Measurements from ENCODE around the gene LSM2. TPM values are rescaled to one million over a fixed set of nuclear protein-coding genes. Genes with fewer than 3 reads are reported as not detected.
"Not testable (repeated sequence)": the region's sequence is repeated elsewhere in the genome, so short reads cannot be mapped to it uniquely, and the experiment has no call there.

LSM2 gene
- total RNA-seq, 1 donor from 2014 or later: 23.0 TPM

DNA sequence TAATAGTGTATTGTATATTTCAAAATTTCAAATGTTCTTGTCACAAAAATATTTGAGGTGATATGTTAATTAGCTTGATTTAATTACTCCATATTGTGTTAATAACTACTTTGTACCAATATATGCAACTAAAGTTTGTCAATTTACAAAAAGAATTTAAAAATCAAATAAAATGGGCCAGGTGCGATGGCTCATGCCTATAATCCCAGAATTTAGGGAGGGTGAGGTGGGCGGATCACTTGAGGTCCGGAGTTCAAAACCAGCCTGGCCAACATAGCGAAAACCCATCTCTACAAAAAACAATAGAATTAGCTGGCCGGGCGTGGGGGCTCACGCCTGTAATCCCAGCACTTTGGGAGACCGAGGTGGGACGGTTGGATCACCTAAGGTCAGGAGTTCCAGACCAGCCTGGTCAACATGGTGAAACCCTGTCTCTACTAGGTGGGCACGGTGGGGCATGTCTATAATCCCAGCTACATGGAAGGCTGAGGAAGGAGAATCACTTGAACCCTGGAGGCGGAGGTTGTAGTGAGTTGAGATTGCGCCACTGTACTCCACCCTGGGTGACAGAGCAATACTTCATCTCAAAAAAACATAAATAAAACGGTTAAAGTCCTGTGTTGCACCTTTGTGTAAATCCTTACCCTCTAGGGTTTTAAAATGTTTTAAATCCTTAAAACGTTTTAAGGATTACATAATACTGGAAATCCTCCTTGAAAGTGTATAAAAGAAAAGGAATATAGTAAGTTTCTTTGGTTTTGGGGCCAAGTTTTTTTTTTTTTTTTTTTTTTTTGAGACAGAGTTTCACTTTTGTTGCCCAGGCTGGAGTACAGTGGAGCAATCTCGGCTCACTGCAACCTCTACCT lies 24.8 kb upstream of the LSM2 start:
- intact Hi-C loops (cut with DNase I): loop anchor here (2.0 to 10.0 kb wide), 3 partner anchors 59 to 151 kb away; partner anchors contain the start of genes CLIC1 and LY6G5C
- no peak for ATAC-seq (ENCODE audit: poor library complexity)
- no peak for DNase-seq

GRCh38 chr6:31830886-31831335 lies 24.1 kb upstream of the LSM2 start:
- ATAC-seq (ENCODE audit: poor library complexity): no peak
- intact Hi-C loops (cut with DNase I): loop anchor here (2.0 to 10.0 kb wide), 3 partner anchors 59 to 150 kb away; partner anchors contain the start of genes CLIC1 and LY6G5C
- no peak for DNase-seq

DNA sequence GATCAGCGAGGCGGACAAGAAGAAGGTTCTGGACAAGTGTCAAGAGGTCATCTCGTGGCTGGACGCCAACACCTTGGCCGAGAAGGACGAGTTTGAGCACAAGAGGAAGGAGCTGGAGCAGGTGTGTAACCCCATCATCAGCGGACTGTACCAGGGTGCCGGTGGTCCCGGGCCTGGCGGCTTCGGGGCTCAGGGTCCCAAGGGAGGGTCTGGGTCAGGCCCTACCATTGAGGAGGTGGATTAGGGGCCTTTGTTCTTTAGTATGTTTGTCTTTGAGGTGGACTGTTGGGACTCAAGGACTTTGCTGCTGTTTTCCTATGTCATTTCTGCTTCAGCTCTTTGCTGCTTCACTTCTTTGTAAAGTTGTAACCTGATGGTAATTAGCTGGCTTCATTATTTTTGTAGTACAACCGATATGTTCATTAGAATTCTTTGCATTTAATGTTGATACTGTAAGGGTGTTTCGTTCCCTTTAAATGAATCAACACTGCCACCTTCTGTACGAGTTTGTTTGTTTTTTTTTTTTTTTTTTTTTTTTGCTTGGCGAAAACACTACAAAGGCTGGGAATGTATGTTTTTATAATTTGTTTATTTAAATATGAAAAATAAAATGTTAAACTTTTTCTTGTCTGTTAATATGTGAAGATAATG lies 23.0 kb upstream of the LSM2 start:
- DNase-seq: no peak
- intact Hi-C loops (cut with DNase I): loop anchor here (2.0 to 10.0 kb wide), 3 partner anchors 57 to 149 kb away; partner anchors contain the start of genes CLIC1 and LY6G5C
- no peak for ATAC-seq (ENCODE audit: poor library complexity)

GRCh38 chr6:31827286-31828079 lies 20.7 kb upstream of the LSM2 start, which contains the start of gene HSPA1B:
TSS of gene HSPA1B (plus strand) at chr6:31827738. CDS start at chr6:31827951, 213 bp downstream.
- DNase-seq (peak; percentile 100), ATAC-seq (ENCODE audit: poor library complexity) (peak; percentile 90)
- intact Hi-C loops (cut with DNase I): no loop called here

DNA sequence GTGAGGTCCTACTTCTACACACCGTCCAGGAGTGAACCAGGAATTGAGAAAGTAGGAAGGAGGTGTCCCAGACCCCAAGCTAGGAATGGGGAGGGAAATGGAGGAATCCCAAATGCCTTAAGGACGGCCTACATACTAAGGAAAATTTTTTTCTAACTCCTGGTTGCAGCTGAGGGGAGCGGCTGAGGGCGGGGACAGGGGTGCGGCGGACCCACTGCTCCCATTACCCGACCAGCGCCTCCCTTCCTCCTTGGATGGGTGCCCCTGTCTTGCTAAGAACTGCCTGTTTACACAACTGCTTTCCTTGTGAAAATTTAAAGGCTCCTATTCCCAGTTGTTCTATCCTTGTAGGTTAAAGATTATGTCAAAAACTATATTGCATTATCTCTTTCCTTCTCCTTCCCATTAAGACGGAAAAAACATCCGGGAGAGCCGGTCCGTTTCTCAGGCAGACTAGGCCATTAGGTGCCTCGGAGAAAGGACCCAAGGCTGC lies 20.1 kb upstream of the LSM2 start:
- intact Hi-C loops (cut with DNase I): no loop called here
- DNase-seq (peak; percentile 93), ATAC-seq (ENCODE audit: poor library complexity) (peak; percentile 52)

DNA sequence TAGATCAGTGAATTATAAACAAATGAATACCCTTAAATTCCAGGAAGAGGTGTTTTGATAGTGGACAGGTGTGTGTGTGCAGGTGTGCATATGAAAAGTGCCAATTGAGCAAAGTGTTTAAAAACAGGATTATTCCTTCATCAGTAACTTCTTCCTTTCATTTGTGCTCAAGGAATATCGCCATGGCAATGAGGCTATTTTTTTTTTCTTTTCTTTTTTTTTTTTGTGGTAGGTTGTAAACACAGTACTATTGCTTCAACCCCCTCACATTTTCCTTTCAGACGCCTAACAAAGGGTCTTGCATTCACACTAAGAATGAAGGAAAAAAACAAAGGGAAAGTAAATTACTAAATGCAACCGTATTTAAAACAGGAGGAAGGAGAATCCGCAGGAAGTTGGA lies 18.8 kb upstream of the LSM2 start:
- DNase-seq (no peak), ATAC-seq (ENCODE audit: poor library complexity) (no peak)
- intact Hi-C loops (cut with DNase I): no loop called here

GRCh38 chr6:31823592-31824196 lies 16.9 kb upstream of the LSM2 start:
- DNase-seq; ATAC-seq (ENCODE audit: poor library complexity); intact Hi-C loops (cut with DNase I): not testable (repeated sequence)

GRCh38 chr6:31822036-31822821 lies 15.5 kb upstream of the LSM2 start:
- intact Hi-C loops (cut with DNase I): no loop called here
- ATAC-seq (ENCODE audit: poor library complexity) (peak; percentile 71), DNase-seq (peak; percentile 88)

DNA sequence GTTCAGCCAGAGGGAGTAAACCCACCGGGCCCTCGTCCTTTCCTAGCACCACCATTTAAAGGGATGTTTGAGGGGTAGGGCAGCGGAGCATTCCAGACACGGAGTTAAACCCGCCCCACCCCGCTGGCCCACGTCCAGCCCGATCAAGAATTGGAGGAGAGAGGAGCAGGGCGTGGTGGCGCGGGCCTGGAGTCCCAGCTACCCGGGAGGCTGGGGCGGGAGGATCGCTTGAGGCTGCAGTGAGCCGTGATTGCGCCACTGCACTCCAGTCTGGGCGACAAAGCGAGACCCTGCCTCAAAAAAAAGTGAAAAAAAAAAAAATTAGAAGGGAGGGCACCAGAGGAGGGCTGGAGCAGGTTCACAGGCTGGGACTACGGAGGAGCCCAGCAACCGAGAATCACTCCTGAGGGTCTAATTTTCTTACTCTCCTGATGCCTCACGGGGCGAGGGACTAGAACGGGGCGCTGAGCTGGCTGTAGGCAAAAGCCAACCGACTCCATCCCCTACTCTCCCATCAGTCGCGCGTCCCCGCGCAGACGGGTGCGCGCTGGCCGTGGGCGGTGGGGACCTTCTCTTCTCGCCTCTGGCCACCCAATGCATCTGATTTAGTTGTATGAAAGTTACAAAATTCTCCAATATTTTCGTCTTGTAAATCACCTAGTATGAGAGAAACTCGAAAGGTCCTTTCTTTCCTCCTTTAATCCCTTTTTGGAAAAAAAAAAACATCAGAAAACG lies 14.7 kb upstream of the LSM2 start:
- ATAC-seq (ENCODE audit: poor library complexity): peak; percentile 51
- peak; percentile 89 for DNase-seq
- intact Hi-C loops (cut with DNase I): no loop called here

DNA sequence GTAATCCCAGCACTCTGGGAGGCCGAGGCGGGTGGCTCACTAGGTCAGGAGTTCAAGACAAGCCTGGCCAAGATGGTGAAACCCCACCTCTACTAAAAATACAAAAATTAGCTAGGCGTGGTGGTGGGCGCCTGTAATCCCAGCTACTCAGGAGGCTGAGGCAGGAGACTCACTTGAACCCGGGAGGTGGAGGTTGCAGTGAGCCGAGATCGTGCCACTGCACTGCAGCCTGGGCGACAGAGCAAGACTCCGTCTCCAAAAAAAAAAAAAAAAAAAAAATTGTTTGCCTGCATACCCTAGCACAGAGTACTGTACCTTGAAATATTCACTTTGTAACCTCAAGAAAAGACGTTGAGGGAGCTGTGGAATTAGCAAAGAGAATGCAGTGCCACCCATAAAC lies 13.6 kb upstream of the LSM2 start:
- ATAC-seq (ENCODE audit: poor library complexity); intact Hi-C loops (cut with DNase I): not testable (repeated sequence)
- peak; percentile 1 for DNase-seq

GRCh38 chr6:31819871-31820299 lies 13.1 kb upstream of the LSM2 start:
- no peak for ATAC-seq (ENCODE audit: poor library complexity)
- no peak for DNase-seq
- intact Hi-C loops (cut with DNase I): no loop called here

- ATAC-seq (ENCODE audit: poor library complexity); intact Hi-C loops (cut with DNase I); DNase-seq: not testable (repeated sequence)
Measured at GRCh38 chr6:31817929-31818511, 11.3 kb upstream of the LSM2 start.

GRCh38 chr6:31817133-31817928 lies 10.6 kb upstream of the LSM2 start:
- ATAC-seq (ENCODE audit: poor library complexity); intact Hi-C loops (cut with DNase I); DNase-seq: not testable (repeated sequence)

- DNase-seq (peak; percentile 95), ATAC-seq (ENCODE audit: poor library complexity) (peak; percentile 82)
- intact Hi-C loops (cut with DNase I): no loop called here
Measured at GRCh38 chr6:31815025-31815838, 8.5 kb upstream of the LSM2 start, which contains the start of the genes HSPA1A and HSPA1L. TSS of gene HSPA1A (plus strand) at chr6:31815543. CDS start at chr6:31815757, 214 bp downstream. TSS of gene HSPA1L (minus strand) at chr6:31815283. CDS start at chr6:31811972, 3,311 bp downstream.

- ATAC-seq (ENCODE audit: poor library complexity): peak; percentile 83
- intact Hi-C loops (cut with DNase I): no loop called here
- DNase-seq: peak; percentile 96
Measured at GRCh38 chr6:31814677-31815024, 7.9 kb upstream of the LSM2 start.
